ENCODE results near the gene RPS8. TPM values are rescaled to one million over a fixed set of nuclear protein-coding genes. Genes with fewer than 3 reads are reported as not detected.
A peak's percentile ranks its signal among the peaks of the same experiment; 100 is the strongest.

RPS8 gene
- total RNA-seq, 1 donor from 2014 or later, result 1,187 TPM

DNA sequence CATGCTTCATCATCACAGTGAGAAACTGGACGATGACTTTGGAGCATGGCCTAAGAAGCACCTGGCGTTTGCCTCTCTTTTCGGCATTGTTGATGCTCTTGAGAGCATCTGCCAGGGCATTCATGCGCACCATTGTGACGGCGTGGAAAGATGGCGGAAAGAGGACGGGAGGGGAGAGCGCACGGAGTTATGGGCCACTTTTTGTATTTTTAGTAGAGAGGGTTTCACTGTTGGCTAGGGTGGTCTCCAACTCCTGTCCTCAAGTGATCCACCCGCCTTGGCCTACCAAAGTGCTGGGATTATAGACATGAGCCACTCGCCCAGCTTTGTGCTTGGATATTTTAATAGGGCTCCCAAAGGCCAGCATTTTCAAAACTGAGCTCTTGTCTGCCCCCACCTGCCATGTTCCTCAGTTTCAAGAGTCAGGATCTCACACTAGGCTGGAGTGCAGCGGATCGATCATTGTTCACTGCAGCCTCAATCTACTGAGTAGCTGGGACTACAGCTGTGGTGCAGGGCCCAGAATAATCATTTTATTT lies 5.3 kb downstream of the RPS8 start:
- peaks cover 20% of the 10 kb centered on the region for H3K4me1 Mint-ChIP-seq (ENCODE audit: low read depth, unreplicated experiment)
- Histone ChIP-seq H3K4me3 (ENCODE audit: insufficient read depth, low read depth, low read length) (no peak overlapping the region), H3K79me2 (ENCODE audit: insufficient read depth, low read length) (peaks cover 37% of the 10 kb centered on the region), H3K36me3 (ENCODE audit: insufficient read depth, low read length) (peaks cover 27% of the 10 kb centered on the region), H3K4me2 (ENCODE audit: low read length) (no peak overlapping the region), H3K9me3 (ENCODE audit: insufficient read depth, low read depth, low read length) (no peaks in the 10 kb centered on the region), H3K27ac (ENCODE audit: low read depth, low read length) (no peak overlapping the region), H2AFZ (ENCODE audit: low read depth, low read length) (no peak overlapping the region), H3K27me3 (ENCODE audit: insufficient read depth, low read length) (no peaks in the 10 kb centered on the region), H3K9ac (ENCODE audit: low read length) (no peak overlapping the region), H4K20me1 (ENCODE audit: insufficient read depth, low read length) (peaks cover 55% of the 10 kb centered on the region), H3K4me1 (ENCODE audit: insufficient read depth, low read length) (peaks cover 32% of the 10 kb centered on the region)
- no peak for FAIRE-seq
- no peak overlapping the region for H3K27ac Mint-ChIP-seq (ENCODE audit: unreplicated experiment)
- no peak for TF ChIP-seq EZH2 (IDR thresholded peaks at IDR 0.05; ENCODE audit: insufficient read depth, low read length)
- TF ChIP-seq, protein P1, sequence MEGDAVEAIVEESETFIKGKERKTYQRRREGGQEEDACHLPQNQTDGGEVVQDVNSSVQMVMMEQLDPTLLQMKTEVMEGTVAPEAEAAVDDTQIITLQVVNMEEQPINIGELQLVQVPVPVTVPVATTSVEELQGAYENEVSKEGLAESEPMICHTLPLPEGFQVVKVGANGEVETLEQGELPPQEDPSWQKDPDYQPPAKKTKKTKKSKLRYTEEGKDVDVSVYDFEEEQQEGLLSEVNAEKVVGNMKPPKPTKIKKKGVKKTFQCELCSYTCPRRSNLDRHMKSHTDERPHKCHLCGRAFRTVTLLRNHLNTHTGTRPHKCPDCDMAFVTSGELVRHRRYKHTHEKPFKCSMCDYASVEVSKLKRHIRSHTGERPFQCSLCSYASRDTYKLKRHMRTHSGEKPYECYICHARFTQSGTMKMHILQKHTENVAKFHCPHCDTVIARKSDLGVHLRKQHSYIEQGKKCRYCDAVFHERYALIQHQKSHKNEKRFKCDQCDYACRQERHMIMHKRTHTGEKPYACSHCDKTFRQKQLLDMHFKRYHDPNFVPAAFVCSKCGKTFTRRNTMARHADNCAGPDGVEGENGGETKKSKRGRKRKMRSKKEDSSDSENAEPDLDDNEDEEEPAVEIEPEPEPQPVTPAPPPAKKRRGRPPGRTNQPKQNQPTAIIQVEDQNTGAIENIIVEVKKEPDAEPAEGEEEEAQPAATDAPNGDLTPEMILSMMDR (IDR thresholded peaks at IDR 0.05; ENCODE audit: insufficient read depth, low read depth, low read length), result no peak
- no peak for DNase-seq (ENCODE audit: low read depth)
- no peak overlapping the region for H3K4me3 Mint-ChIP-seq (ENCODE audit: unreplicated experiment)
- H3K36me3 Mint-ChIP-seq (ENCODE audit: low read depth, unreplicated experiment), result peaks cover 27% of the 10 kb centered on the region
- no peaks in the 10 kb centered on the region for H3K9me3 Mint-ChIP-seq (ENCODE audit: unreplicated experiment)
- peaks cover 9% of the 10 kb centered on the region for H3K27me3 Mint-ChIP-seq (ENCODE audit: low read depth, unreplicated experiment)

DNA sequence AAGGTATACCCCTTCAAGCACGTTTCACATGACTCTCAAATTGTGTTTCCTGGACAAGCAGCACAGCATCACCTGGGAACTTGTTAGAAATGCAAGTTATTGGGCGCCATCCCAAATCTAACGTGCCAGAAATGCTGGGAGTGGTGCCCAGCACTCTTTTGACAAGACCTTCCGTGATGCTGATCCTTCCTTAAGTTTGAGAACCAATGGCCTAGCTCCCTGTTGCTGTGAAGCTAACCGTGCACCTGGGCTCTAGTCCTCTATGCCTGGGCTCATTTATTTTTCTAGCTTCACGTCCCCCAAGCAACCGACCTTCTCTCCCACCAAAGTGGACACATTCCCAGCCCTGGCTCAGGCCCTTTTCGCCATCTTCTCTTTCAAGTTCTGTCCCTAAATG lies 8.4 kb downstream of the RPS8 start:
- Histone ChIP-seq H3K27me3 (ENCODE audit: insufficient read depth, low read length) (no peaks in the 10 kb centered on the region), H3K79me2 (ENCODE audit: insufficient read depth, low read length) (peaks cover 6% of the 10 kb centered on the region), H3K4me1 (ENCODE audit: insufficient read depth, low read length) (peaks cover 25% of the 10 kb centered on the region), H4K20me1 (ENCODE audit: insufficient read depth, low read length) (peaks cover 26% of the 10 kb centered on the region), H3K4me3 (ENCODE audit: insufficient read depth, low read depth, low read length) (no peak overlapping the region), H3K36me3 (ENCODE audit: insufficient read depth, low read length) (peaks cover 6% of the 10 kb centered on the region), H3K9me3 (ENCODE audit: insufficient read depth, low read depth, low read length) (no peaks in the 10 kb centered on the region), H2AFZ (ENCODE audit: low read depth, low read length) (peak overlapping the region; percentile 77), H3K9ac (ENCODE audit: low read length) (peak overlapping the region; percentile 63), H3K4me2 (ENCODE audit: low read length) (peak overlapping the region; percentile 83), H3K27ac (ENCODE audit: low read depth, low read length) (no peak overlapping the region)
- DNase-seq (ENCODE audit: low read depth) (no peak), FAIRE-seq (no peak)
- peaks cover 5% of the 10 kb centered on the region for H3K4me1 Mint-ChIP-seq (ENCODE audit: low read depth, unreplicated experiment)
- peak overlapping the region; percentile 69 for H3K4me3 Mint-ChIP-seq (ENCODE audit: unreplicated experiment)
- TF ChIP-seq, protein P1 (IDR thresholded peaks at IDR 0.05; ENCODE audit: insufficient read depth, low read depth, low read length), result no peak
- TF ChIP-seq EZH2 (IDR thresholded peaks at IDR 0.05; ENCODE audit: insufficient read depth, low read length), result no peak
- H3K27me3 Mint-ChIP-seq (ENCODE audit: low read depth, unreplicated experiment), result peaks cover 9% of the 10 kb centered on the region
- no peaks in the 10 kb centered on the region for H3K9me3 Mint-ChIP-seq (ENCODE audit: unreplicated experiment)
- H3K27ac Mint-ChIP-seq (ENCODE audit: unreplicated experiment), result peak overlapping the region; percentile 66
- H3K36me3 Mint-ChIP-seq (ENCODE audit: low read depth, unreplicated experiment), result peaks cover 13% of the 10 kb centered on the region

Measured in astrocyte (in vitro differentiated cells and primary cell).